C4-2B (cell line): ENCODE results near the gene REV3L.

Experiments
- H3K27ac ChIP-seq: fragments of 450-650 bp; 2 replicates; pipeline ENCODE4 v1.5.1; 2017
- ZFX ChIP-seq: fragments of 450-650 bp; IDR thresholded peaks from 2 replicates; pipeline ENCODE4 v1.6.1; 2017
- TF ChIP-seq, protein P1 (sequence below): fragments of 450-650 bp; conservative IDR thresholded peaks from 2 replicates; pipeline ENCODE4 v1.5.1; 2017; ENCODE audit warnings: mild to moderate bottlenecking

Gene REV3L

DNA sequence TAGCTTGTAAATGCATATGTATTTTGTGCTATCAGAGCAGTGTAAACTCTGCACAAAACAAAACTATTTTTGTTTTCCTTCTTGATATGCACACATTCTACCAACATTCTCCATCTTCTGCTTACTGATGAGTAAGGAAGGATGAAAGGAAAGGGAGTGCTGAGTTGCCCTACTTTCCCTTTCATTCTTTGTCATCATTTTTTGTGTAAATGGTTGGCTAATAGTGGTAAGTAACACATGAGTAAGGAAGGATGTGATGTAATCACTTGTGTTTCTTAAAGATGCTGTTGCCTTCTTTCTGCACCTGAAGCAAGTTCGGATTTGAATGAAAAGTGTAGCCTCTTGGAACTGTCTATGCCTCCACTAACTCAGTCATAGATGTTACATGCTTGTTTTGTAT, 4.6 kb upstream of the REV3L start:
- TF ChIP-seq ZFX: no peak
- TF ChIP-seq, protein P1, sequence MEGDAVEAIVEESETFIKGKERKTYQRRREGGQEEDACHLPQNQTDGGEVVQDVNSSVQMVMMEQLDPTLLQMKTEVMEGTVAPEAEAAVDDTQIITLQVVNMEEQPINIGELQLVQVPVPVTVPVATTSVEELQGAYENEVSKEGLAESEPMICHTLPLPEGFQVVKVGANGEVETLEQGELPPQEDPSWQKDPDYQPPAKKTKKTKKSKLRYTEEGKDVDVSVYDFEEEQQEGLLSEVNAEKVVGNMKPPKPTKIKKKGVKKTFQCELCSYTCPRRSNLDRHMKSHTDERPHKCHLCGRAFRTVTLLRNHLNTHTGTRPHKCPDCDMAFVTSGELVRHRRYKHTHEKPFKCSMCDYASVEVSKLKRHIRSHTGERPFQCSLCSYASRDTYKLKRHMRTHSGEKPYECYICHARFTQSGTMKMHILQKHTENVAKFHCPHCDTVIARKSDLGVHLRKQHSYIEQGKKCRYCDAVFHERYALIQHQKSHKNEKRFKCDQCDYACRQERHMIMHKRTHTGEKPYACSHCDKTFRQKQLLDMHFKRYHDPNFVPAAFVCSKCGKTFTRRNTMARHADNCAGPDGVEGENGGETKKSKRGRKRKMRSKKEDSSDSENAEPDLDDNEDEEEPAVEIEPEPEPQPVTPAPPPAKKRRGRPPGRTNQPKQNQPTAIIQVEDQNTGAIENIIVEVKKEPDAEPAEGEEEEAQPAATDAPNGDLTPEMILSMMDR: no peak
- H3K27ac ChIP-seq: no peak overlapping the region

DNA sequence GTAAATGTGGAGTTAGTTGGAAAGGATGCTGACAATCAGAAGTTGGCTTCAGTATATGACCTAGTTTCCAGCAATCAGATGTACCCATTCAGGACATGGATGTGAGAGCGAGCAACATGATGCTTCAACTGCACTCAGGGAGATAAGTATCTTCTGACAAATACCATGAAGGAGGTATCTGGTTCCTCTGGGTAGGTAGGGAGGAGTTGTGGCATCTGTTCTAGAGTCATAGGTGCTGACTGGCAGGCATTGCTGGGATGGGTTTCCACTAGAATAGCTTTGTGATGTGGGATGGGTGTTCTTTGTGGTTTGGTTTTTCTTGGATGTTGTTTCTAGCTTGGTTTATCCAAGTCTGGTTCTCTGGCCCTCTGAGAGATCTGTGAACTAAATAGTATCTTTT, 3.9 kb upstream of the REV3L start:
- H3K27ac ChIP-seq: no peak overlapping the region
- TF ChIP-seq, protein P1: no peak
- no peak for TF ChIP-seq ZFX

DNA sequence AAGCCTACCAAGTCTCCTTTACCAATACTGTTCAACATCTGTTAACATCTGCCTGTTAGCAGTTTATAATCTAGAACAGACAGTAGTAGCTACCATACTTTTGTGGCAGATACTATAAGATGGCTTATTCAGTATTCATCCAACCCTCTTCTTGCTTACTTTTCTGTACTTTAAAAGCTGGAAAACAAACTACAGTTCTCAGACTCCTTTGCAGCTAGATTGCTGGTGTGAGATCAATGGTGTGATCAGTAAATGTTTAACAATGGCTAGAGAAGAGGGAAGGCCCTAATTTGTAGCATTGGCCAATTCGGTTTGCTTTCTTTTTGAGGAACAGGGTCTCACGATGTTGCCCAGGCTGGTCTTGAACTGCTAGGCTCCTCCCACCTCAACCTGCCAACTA, 3.5 kb upstream of the REV3L start:
- H3K27ac ChIP-seq: no peak overlapping the region
- TF ChIP-seq, protein P1: no peak

DNA sequence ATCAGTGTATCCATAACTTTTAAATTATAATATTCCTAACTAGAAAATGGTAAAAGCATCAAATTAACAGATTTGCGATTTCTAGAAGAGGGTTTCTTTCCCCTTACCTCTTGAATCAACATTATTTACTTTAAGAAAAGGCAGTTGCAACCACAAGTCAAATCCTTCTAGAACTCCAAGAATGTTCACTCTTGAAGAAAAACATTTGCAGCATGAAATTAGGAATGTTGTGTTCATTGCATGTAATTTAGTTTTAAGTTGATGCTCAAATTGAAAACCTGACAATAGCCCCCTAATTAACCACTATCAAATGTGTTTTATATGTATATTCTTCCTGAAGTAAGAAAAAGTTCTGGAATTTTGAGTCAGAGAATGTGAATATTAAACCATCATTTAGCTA, 2.3 kb upstream of the REV3L start:
- TF ChIP-seq, protein P1: no peak
- TF ChIP-seq ZFX: no peak
- no peak overlapping the region for H3K27ac ChIP-seq

DNA sequence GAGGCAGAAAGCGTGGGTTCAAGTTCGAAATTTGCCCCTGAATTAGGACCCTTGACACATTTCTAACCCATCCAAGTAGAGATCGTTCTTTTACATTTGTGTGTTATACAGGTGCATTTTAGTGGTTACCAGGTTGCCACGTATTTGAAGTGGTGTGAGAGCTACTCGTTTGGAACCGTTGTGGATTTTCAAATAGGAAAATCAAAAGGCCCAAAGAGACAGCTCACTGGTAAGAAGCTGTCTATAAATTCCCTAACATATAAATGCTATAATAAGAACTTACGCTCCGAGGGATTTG, 1.6 kb upstream of the REV3L start:
- H3K27ac ChIP-seq: peak overlapping the region; percentile 86; the same call in 1 of the 2 replicates
- TF ChIP-seq, protein P1: no peak
- TF ChIP-seq ZFX: no peak

DNA sequence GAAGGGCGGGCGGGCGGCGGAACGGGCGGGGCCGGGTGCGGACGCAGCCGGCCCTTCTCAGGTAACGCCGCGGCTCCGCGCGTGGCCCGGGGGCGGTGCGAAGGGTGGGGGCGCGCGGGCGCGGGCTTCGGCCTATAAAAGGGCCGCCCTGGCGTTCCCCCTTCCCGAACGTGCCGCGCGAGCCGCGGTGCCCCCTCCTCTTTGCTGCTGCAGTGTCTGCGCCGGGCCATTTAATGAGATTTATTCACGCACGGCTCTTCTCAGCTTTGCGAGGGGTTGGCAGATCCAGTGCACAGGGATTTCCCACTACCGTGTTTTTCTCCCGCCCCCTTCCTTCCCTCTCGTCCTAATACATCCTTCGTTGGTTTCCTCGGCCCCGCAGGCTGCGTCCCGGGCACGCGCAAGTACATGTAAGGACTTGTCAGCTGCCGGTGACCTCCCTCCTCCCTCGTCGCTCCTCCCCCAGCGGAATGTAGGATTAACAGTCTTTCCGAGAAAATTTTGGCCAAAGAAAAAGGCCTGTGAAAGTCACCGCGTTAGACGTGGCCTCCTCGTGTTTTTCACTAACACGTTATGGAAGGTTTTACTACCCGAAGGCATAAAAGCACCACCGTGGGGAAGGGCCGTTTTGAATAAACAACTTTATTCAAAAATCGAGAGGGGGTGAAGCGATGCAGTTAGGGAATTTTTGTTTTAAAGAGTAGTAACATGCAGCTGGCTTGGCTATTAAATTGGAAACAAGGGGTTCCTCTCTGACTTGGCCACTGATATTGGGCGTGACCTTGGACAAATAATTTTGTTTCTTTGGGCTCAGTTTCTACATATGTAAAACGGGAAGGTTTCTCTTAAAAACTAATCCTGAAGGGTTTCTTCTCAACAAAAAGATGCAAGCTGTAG, 966 bp upstream of the REV3L start:
- TF ChIP-seq, protein P1: no peak
- peak; percentile 34 for TF ChIP-seq ZFX
- H3K27ac ChIP-seq: peak overlapping the region; percentile 86

DNA sequence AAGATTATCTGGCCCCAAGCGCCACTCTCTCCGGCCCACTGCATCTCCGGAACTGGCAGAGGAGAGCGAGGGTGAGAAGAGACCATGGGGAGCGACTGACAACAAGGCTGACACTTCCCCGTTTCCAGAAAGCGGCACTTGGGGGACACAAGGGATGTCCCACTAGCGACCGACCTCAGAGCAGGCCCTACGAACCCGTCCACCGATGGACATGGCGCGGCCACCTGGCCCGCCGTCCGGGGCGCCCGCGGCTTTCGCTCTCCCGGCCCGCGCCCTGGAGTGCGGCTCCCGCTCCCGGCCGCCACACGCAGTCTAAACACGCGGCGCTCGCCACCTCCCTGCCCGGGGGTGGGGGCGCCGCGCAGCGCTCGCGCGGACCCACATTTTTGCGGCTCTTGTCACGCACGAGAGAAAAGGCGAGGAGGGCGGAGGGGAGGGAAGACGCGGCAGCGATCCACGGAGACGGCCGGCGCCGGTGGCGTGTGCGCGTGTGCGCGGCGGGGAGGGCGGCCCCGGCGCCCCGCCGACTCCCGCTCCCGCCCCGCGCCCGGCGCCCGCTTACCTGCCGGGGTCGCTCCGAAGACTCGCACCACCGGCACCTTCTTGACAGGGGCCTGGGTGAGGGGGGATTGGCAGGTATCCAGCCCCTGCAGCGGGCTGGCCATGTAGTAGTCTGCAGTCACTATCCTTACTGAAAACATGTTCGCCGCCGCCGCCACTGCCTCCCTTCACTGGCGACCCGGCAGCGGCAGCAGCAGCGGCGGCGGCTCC, 645 bp downstream of the REV3L start:
- H3K27ac ChIP-seq: peak overlapping the region; percentile 86
- TF ChIP-seq ZFX: peak; percentile 55
- TF ChIP-seq, protein P1: peak; percentile 10; the same call in 1 of the 2 replicates
